Activated CD8-positive, alpha-beta T cell treated with anti-CD3 and anti-CD28 coated beads for 36 hours (primary cell): ENCODE data around the gene DAB1. TPM values are rescaled to one million over a fixed set of nuclear protein-coding genes. Genes with fewer than 3 reads are reported as not detected.
"Not testable (repeated sequence)": the region's sequence is repeated elsewhere in the genome, so short reads cannot be mapped to it uniquely, and the experiment has no call there.

Source experiments
- ATAC-seq: fragments of 200-7000 bp; cut with Tn5 transposase; one replicate; pipeline ENCODE4 v1.10.0; 2021; ENCODE audit warnings: mild to moderate bottlenecking, moderate library complexity
- CTCF ChIA-PET: fragments of 350-600 bp; sonication (Branson Sonifier 250); formaldehyde crosslinking; loops from one replicate; lab custom pipeline; 2021; ENCODE audit warnings: antibody characterized with exemption; lab: Charles Lee
- POLR2A ChIA-PET: fragments of 350-600 bp; sonication (Branson Sonifier 250); formaldehyde crosslinking; loops from one replicate; lab custom pipeline; 2021; ENCODE audit warnings: antibody characterized with exemption; lab: Charles Lee
- DNase-seq: peaks from one replicate; pipeline ENCODE4 v3.0.0-alpha.2; 2020
- H3K27ac Mint-ChIP-seq: one replicate; pipeline ENCODE4 v1.8.0; 2021; ENCODE audit warnings: mild to moderate bottlenecking, mixed read lengths
- H3K27me3 Mint-ChIP-seq: one replicate; pipeline ENCODE4 v1.8.0; 2021; ENCODE audit warnings: mixed read lengths
- H3K36me3 Mint-ChIP-seq: one replicate; pipeline ENCODE4 v1.8.0; 2021; ENCODE audit warnings: low read depth, mixed read lengths
- H3K4me1 Mint-ChIP-seq: one replicate; pipeline ENCODE4 v1.8.0; 2021; ENCODE audit warnings: low read depth, mixed read lengths
- H3K4me3 Mint-ChIP-seq: one replicate; pipeline ENCODE4 v1.8.0; 2021; ENCODE audit warnings: mild to moderate bottlenecking, moderate library complexity, mixed read lengths
- H3K9me3 Mint-ChIP-seq: one replicate; pipeline ENCODE4 v1.8.0; 2021; ENCODE audit warnings: mixed read lengths
- CTCF ChIP-seq: fragments of 200-600 bp; IDR thresholded peaks from one replicate; pipeline ENCODE4 v1.8.0; 2022; ENCODE audit warnings: antibody characterized with exemption, mild to moderate bottlenecking
- intact Hi-C: fragments of 100-400 bp; cut with micrococcal nuclease; formaldehyde crosslinking; loops from one replicate; pipeline ENCODE4 v1.10.0; 2022
- total RNA-seq, 2 experiments: library from RNA; stranded (reverse); gene quantifications; one replicate each; pipeline ENCODE4 v1.2.3, GENCODE V29; 2021

The DAB1 gene
- total RNA-seq, 2 experiments from 2014 or later: not detected

GRCh38 chr1:57348921-57349320, 74.9 kb downstream of the DAB1 start:
- TF ChIP-seq CTCF: no peak
- ATAC-seq (no peak), DNase-seq (no peak)
- Mint-ChIP-seq H3K36me3 (no peaks in the 10 kb centered on the region), H3K4me1 (no peaks in the 10 kb centered on the region), H3K27me3 (peaks cover 2% of the 10 kb centered on the region), H3K27ac (no peak overlapping the region), H3K4me3 (no peak overlapping the region), H3K9me3 (peaks cover 2% of the 10 kb centered on the region)
- intact Hi-C loops: no loop called here
- POLR2A ChIA-PET: no interaction called here
- CTCF ChIA-PET: no interaction called here

GRCh38 chr1:57345916-57346315, 77.9 kb downstream of the DAB1 start:
- intact Hi-C loops: no loop called here
- no peaks in the 10 kb centered on the region for H3K36me3 Mint-ChIP-seq
- no peaks in the 10 kb centered on the region for H3K27me3 Mint-ChIP-seq
- no peak for ATAC-seq
- TF ChIP-seq CTCF: no peak
- H3K9me3 Mint-ChIP-seq: no peaks in the 10 kb centered on the region
- H3K4me1 Mint-ChIP-seq: no peaks in the 10 kb centered on the region
- ChIA-PET POLR2A (no interaction called here), CTCF (no interaction called here)
- no peak for DNase-seq
- no peak overlapping the region for H3K27ac Mint-ChIP-seq
- no peak overlapping the region for H3K4me3 Mint-ChIP-seq

- DNase-seq (no peak), ATAC-seq (no peak)
- no peak for TF ChIP-seq CTCF
- no peaks in the 10 kb centered on the region for H3K36me3 Mint-ChIP-seq
- ChIA-PET POLR2A (no interaction called here), CTCF (no interaction called here)
- no peak overlapping the region for H3K27ac Mint-ChIP-seq
- H3K4me3 Mint-ChIP-seq: no peak overlapping the region
- H3K9me3 Mint-ChIP-seq: no peaks in the 10 kb centered on the region
- no peaks in the 10 kb centered on the region for H3K27me3 Mint-ChIP-seq
- intact Hi-C loops: no loop called here
- no peaks in the 10 kb centered on the region for H3K4me1 Mint-ChIP-seq
These were observed 79.6 kb downstream of the DAB1 start for GRCh38 chr1:57344265-57344664.

- H3K4me3 Mint-ChIP-seq, H3K27me3 Mint-ChIP-seq, DNase-seq, intact Hi-C loops, POLR2A ChIA-PET, CTCF ChIA-PET, H3K27ac Mint-ChIP-seq, H3K9me3 Mint-ChIP-seq, H3K4me1 Mint-ChIP-seq, H3K36me3 Mint-ChIP-seq, ATAC-seq: not testable (repeated sequence)
These were observed 80.5 kb downstream of the DAB1 start for GRCh38 chr1:57343298-57343915.

GRCh38 chr1:57341721-57342120, 82.1 kb downstream of the DAB1 start:
- DNase-seq (no peak), ATAC-seq (no peak)
- H3K36me3 Mint-ChIP-seq: no peaks in the 10 kb centered on the region
- H3K4me1 Mint-ChIP-seq: no peaks in the 10 kb centered on the region
- no peak for TF ChIP-seq CTCF
- no peak overlapping the region for H3K27ac Mint-ChIP-seq
- no peaks in the 10 kb centered on the region for H3K9me3 Mint-ChIP-seq
- no peaks in the 10 kb centered on the region for H3K27me3 Mint-ChIP-seq
- ChIA-PET CTCF (no interaction called here), POLR2A (no interaction called here)
- no peak overlapping the region for H3K4me3 Mint-ChIP-seq
- intact Hi-C loops: no loop called here
